GM21526 (cell line): Measurements from ENCODE around the gene WDR70.
"Not testable (repeated sequence)": the region's sequence is repeated elsewhere in the genome, so short reads cannot be mapped to it uniquely, and the experiment has no call there.

Experiments
- ATAC-seq: cut with Tn5 transposase; IDR thresholded peaks from one replicate; pipeline ENCODE4 v1.9.1; 2021; ENCODE audit warnings: moderate library complexity; ENCODE audit not compliant: unreplicated experiment, low FRiP score

WDR70 gene

GRCh38 chr5:37668524-37669047 is 289.5 kb downstream of the WDR70 start:
- no peak for ATAC-seq

GRCh38 chr5:37672118-37672588 is 293.0 kb downstream of the WDR70 start:
- ATAC-seq, result not testable (repeated sequence)

GRCh38 chr5:37674361-37674760 is 295.2 kb downstream of the WDR70 start:
- ATAC-seq, result not testable (repeated sequence)

GRCh38 chr5:37679326-37679725 is 300.2 kb downstream of the WDR70 start:
- not testable (repeated sequence) for ATAC-seq

- ATAC-seq, result not testable (repeated sequence)
Measured at GRCh38 chr5:37679903-37680302, 300.8 kb downstream of the WDR70 start.

- ATAC-seq, result no peak
Measured at GRCh38 chr5:37683072-37683471, 304.0 kb downstream of the WDR70 start.

- ATAC-seq, result no peak
Measured at GRCh38 chr5:37685211-37685610, 306.1 kb downstream of the WDR70 start.

- no peak for ATAC-seq
Measured at GRCh38 chr5:37685816-37686215, 306.7 kb downstream of the WDR70 start.

- not testable (repeated sequence) for ATAC-seq
Measured at GRCh38 chr5:37688925-37689324, 309.8 kb downstream of the WDR70 start.

GRCh38 chr5:37694333-37694732 is 315.2 kb downstream of the WDR70 start:
- not testable (repeated sequence) for ATAC-seq

- ATAC-seq, result no peak
Measured at GRCh38 chr5:37694867-37695266, 315.7 kb downstream of the WDR70 start.

GRCh38 chr5:37695647-37696046 is 316.5 kb downstream of the WDR70 start:
- no peak for ATAC-seq

- ATAC-seq, result no peak
Measured at GRCh38 chr5:37696190-37697021, 317.3 kb downstream of the WDR70 start.

- no peak for ATAC-seq
Measured at GRCh38 chr5:37701868-37702267, 322.8 kb downstream of the WDR70 start.

- no peak for ATAC-seq
Measured at GRCh38 chr5:37703841-37704241, 324.7 kb downstream of the WDR70 start.

GRCh38 chr5:37704406-37704805 is 325.3 kb downstream of the WDR70 start:
- no peak for ATAC-seq

- no peak for ATAC-seq
Measured at GRCh38 chr5:37709020-37709419, 329.9 kb downstream of the WDR70 start.

GRCh38 chr5:37710965-37711364 is 331.8 kb downstream of the WDR70 start:
- ATAC-seq, result no peak

- ATAC-seq, result no peak
Measured at GRCh38 chr5:37712750-37713149, 333.6 kb downstream of the WDR70 start.

GRCh38 chr5:37714756-37715155 is 335.6 kb downstream of the WDR70 start:
- ATAC-seq, result no peak

GRCh38 chr5:37715361-37715760 is 336.2 kb downstream of the WDR70 start:
- no peak for ATAC-seq

- no peak for ATAC-seq
Measured at GRCh38 chr5:37715992-37716391, 336.9 kb downstream of the WDR70 start.
